ACC112 (cell line): Measurements from ENCODE around the gene UBE2H.
A peak's percentile ranks its signal among the peaks of the same experiment; 100 is the strongest.

Experiments
- H2AFZ ChIP-seq: fragments of 200-600 bp; sonication (generic); one replicate; pipeline ENCODE4 v1.6.0; 2017; ENCODE audit warnings: antibody characterized with exemption, low read length; ENCODE audit not compliant: unreplicated experiment
- H3K27ac ChIP-seq: fragments of 200-600 bp; sonication (generic); 2 replicates; pipeline ENCODE4 v1.5.1; 2014; ENCODE audit warnings: low read depth, mild to moderate bottlenecking, antibody characterized with exemption, low read length, moderate library complexity
- H3K27me3 ChIP-seq: fragments of 200-600 bp; sonication (generic); 2 replicates; pipeline ENCODE4 v1.6.1; 2014; ENCODE audit warnings: mild to moderate bottlenecking, antibody characterized with exemption, low read length, moderate library complexity, mixed read lengths; ENCODE audit not compliant: insufficient read depth
- H3K36me3 ChIP-seq: fragments of 200-600 bp; sonication (generic); 2 replicates; pipeline ENCODE4 v1.6.1; 2016; ENCODE audit warnings: mild to moderate bottlenecking, antibody characterized with exemption, low read length, moderate library complexity, mixed read lengths; ENCODE audit not compliant: insufficient read depth
- H3K4me1 ChIP-seq: fragments of 200-600 bp; sonication (generic); one replicate; pipeline ENCODE4 v1.6.1; 2016; ENCODE audit warnings: low read length, mixed read lengths; ENCODE audit not compliant: insufficient read depth, unreplicated experiment, control insufficient read depth
- H3K4me3 ChIP-seq: fragments of 200-600 bp; sonication (generic); 2 replicates; pipeline ENCODE4 v1.5.1; 2014; ENCODE audit warnings: mild to moderate bottlenecking, low read depth, low read length
- H3K79me2 ChIP-seq: fragments of 200-600 bp; sonication (generic); one replicate; pipeline ENCODE4 v1.6.0; 2016; ENCODE audit warnings: low read length; ENCODE audit not compliant: control insufficient read depth, unreplicated experiment, insufficient read depth

The UBE2H gene

DNA sequence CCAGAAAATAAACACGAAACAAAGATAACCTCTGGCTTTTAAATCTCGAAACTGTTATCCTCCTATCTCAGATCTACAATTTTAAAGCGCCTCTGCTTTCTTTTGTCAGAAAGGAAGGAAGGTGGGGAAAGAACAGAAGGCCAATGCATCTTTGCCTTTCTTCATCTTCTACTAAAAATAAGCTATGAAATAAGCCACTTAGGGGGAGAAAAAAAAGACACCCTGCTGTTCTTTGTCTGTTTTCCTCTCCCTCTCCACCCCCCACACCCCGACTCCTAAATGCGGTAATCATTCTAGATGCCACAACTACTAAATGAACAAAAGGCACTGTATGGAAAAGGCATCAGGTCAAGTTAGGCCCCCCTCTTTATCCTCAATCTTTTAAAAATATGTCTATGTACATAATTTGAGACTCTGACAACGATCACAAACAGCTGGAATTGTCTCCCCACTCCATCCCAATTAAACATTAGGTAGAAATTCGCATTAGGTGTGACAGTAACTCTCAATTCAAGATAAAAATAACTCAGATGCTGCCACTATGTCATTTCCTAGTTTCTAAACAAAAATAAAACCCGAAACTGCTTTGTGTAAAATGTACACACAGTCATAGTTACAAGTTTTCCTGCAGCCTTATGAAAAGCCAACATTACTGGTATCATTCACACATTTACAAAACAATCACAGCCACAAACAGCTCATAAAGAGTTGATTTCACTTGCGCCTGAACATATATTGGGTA, 2.4 kb downstream of the UBE2H start:
- Histone ChIP-seq H3K4me1 (peaks cover 25% of the 10 kb centered on the region), H3K79me2 (peaks cover 64% of the 10 kb centered on the region), H3K27me3 (no peaks in the 10 kb centered on the region), H2AFZ (no peak overlapping the region), H3K36me3 (no peaks in the 10 kb centered on the region), H3K4me3 (peak overlapping the region; percentile 97), H3K27ac (peak overlapping the region; percentile 75)

DNA sequence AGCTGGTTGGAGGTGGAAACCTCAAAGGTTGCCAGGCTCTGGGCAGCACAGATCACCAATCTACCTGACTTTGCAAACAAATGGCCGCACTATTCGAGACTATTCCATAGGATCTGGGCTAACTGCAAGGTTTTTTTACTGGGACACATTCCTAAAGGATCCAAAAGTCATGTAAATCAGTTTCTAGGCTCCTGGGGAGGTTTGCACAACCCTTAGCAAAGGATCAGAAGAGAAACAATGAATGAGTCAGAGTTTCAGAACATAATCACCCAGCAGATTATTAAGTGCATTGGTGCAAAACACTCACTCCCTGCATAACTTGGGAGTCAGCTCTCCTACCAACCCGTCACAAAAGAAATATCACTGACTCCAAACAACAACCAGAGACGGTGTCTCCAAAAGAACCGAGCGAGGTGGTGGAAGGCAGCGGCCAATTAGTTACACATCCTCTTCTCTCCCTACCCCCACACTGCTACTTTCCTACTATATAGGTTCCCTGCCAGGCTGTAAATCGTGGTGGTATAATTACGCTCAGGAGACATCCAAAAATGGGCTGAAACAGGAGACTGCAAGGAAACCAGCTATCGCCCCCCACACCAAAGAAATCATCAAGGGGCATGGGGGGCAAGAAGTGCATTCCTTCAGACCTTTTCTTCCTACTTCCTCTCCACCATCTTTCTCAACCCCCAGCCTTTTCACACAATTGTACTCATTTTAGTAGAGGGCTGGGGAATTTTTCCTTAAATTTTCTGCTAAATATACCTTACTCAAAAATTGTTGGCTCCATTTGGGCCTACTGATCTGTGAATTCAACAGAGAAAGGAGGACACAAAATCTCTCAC, 3.2 kb downstream of the UBE2H start:
- no peaks in the 10 kb centered on the region for H3K36me3 ChIP-seq
- peak overlapping the region; percentile 75 for H3K27ac ChIP-seq
- no peaks in the 10 kb centered on the region for H3K27me3 ChIP-seq
- peaks cover 24% of the 10 kb centered on the region for H3K4me1 ChIP-seq
- peak overlapping the region; percentile 97 for H3K4me3 ChIP-seq
- H3K79me2 ChIP-seq, result peaks cover 73% of the 10 kb centered on the region
- no peak overlapping the region for H2AFZ ChIP-seq

DNA sequence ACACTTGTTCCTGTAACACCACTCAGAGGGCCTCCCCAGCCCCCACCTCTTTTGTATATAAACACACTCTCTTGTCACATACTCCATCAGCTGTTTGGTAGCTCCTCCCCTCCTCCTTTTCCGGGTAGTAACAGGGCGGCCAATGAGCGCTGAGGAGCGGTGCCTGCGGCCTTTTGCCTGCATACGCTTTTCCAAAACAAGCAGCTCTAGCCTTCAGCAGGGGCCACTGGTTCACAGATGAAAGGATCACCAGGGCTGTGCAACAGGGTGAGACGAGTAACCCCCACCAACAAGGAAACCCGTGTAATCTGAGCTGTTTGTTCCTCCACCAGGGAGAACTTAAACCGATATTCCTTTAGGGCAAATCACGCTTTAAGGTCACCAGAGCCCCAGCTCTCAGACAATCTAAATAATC, 3.9 kb downstream of the UBE2H start:
- Histone ChIP-seq H3K79me2 (peaks cover 79% of the 10 kb centered on the region), H2AFZ (no peak overlapping the region), H3K27me3 (no peaks in the 10 kb centered on the region), H3K27ac (peak overlapping the region; percentile 75), H3K4me3 (peak overlapping the region; percentile 97), H3K4me1 (peaks cover 24% of the 10 kb centered on the region), H3K36me3 (no peaks in the 10 kb centered on the region)

DNA sequence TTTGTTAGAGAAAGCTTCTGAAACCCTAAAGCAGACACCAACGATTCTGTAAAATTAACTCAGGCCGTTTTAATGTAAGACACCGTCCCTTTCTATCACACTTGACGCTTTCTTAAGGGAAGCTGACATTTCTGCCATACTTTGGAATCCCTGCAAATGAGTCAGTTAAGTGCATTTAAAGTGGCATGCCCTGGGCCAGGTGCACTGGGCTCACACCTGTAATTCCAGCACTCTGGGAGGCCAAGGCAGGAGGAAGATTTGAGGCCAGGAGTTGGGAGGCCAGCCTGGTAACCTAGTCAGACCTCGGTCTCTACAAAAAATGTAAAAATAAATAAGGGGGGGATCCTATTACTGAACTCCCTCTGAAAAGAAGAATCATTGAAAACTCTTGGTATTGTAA, 4.4 kb downstream of the UBE2H start:
- H3K4me3 ChIP-seq, result peak overlapping the region; percentile 97

GRCh38 chr7:129947701-129948100, 5.1 kb downstream of the UBE2H start:
- no peak overlapping the region for H2AFZ ChIP-seq
- H3K4me3 ChIP-seq, result no peak overlapping the region
- H3K27me3 ChIP-seq, result no peaks in the 10 kb centered on the region
- no peaks in the 10 kb centered on the region for H3K36me3 ChIP-seq
- H3K79me2 ChIP-seq, result peaks cover 88% of the 10 kb centered on the region
- H3K27ac ChIP-seq, result peak overlapping the region; percentile 75
- H3K4me1 ChIP-seq, result peaks cover 24% of the 10 kb centered on the region

More for the DNA sequence above, 4.4 kb downstream of the UBE2H start:
- peak overlapping the region; percentile 75 for H3K27ac ChIP-seq
- peaks cover 83% of the 10 kb centered on the region for H3K79me2 ChIP-seq
- H3K4me1 ChIP-seq, result peaks cover 24% of the 10 kb centered on the region
- no peaks in the 10 kb centered on the region for H3K27me3 ChIP-seq
- no peak overlapping the region for H2AFZ ChIP-seq
- no peaks in the 10 kb centered on the region for H3K36me3 ChIP-seq

DNA sequence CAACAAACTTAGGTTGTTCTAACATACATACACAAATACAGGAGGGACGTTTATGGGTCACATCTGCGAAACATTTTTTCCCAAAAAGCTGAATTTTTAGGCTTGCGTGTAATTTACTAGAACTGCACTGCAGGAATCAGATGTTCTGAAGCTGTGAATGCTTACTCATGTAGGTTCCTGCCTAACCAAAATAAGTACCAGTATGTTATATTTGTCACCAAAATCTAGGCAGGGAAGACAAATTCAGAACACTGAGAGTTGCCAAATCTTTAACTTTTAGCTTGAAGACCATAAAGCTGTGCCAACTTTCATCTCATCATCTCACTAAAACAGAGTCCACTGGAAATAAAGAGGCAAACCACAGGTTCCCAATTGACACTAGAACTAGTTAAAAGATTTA, 5.7 kb downstream of the UBE2H start:
- Histone ChIP-seq H3K27ac (peak overlapping the region; percentile 75; the same call in 1 of the 2 replicates), H3K36me3 (no peaks in the 10 kb centered on the region), H3K27me3 (no peaks in the 10 kb centered on the region), H3K4me3 (no peak overlapping the region), H3K4me1 (peaks cover 24% of the 10 kb centered on the region), H2AFZ (no peak overlapping the region), H3K79me2 (peaks cover 84% of the 10 kb centered on the region)

DNA sequence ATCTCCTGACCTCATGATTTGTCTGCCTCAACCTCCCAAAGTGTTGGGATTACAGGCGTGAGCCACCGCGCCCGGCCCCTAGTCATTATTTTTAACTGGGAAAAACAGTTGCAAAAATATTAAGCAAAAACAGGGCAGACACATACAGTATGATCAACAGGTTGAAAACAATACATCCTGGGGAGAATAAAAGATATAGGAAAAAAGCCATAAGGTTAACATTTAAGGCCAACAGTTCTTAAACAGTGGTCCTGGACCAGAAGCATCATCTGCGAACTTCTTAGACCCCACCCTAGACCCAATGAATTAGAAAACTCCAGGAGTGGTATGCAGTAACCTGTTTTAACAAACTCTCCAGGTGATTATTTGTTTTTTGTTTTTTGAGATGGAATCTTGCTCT, 6.5 kb downstream of the UBE2H start:
- Histone ChIP-seq H2AFZ (no peak overlapping the region), H3K4me1 (peaks cover 24% of the 10 kb centered on the region), H3K27ac (no peak overlapping the region), H3K4me3 (no peak overlapping the region), H3K79me2 (peaks cover 82% of the 10 kb centered on the region), H3K36me3 (no peaks in the 10 kb centered on the region), H3K27me3 (no peaks in the 10 kb centered on the region)

DNA sequence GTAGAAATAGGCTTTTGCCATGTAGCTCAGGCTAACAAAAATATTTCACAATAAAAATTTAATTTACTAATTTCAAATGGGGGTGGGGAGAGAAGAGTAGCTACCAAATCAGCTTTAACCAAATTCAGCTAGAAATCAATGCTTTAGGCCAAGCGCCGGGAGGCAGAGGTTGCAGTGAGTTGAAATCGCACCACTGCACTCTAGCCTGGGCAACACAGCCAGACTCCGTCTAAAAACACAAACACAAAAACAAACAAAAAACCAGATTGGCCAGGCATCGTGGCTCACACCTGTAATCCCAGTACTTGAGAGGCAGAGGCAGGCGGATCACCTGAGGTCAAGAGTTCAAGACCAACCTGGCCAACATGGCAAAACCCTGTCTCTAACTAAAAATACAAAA, 9.4 kb downstream of the UBE2H start:
- Histone ChIP-seq H3K4me1 (peaks cover 19% of the 10 kb centered on the region), H3K4me3 (no peak overlapping the region), H3K79me2 (peaks cover 78% of the 10 kb centered on the region)

GRCh38 chr7:129940329-129940728, 12.4 kb downstream of the UBE2H start:
- Histone ChIP-seq H3K79me2 (peaks cover 59% of the 10 kb centered on the region), H2AFZ (no peak overlapping the region), H3K36me3 (no peaks in the 10 kb centered on the region)

More for the DNA sequence above, 9.4 kb downstream of the UBE2H start:
- Histone ChIP-seq H3K36me3 (no peaks in the 10 kb centered on the region), H3K27me3 (no peaks in the 10 kb centered on the region), H3K27ac (no peak overlapping the region), H2AFZ (no peak overlapping the region)

GRCh38 chr7:129939881-129940280, 12.9 kb downstream of the UBE2H start:
- Histone ChIP-seq H3K79me2 (peaks cover 55% of the 10 kb centered on the region), H3K4me1 (no peaks in the 10 kb centered on the region), H3K27me3 (no peaks in the 10 kb centered on the region), H3K27ac (no peak overlapping the region), H2AFZ (no peak overlapping the region), H3K36me3 (no peaks in the 10 kb centered on the region), H3K4me3 (no peak overlapping the region)

More at GRCh38 chr7:129940329-129940728, 12.4 kb downstream of the UBE2H start:
- Histone ChIP-seq H3K4me1 (no peaks in the 10 kb centered on the region), H3K27ac (no peak overlapping the region), H3K27me3 (no peaks in the 10 kb centered on the region), H3K4me3 (no peak overlapping the region)
